ENCODE results near the gene FAIM2. TPM values are rescaled to one million over a fixed set of nuclear protein-coding genes. Genes with fewer than 3 reads are reported as not detected.

Gene FAIM2
- total RNA-seq, 1 donor from 2014 or later = 0.18 TPM

- Mint-ChIP-seq H3K36me3 (ENCODE audit: low read depth, unreplicated experiment) (peaks cover 16% of the 10 kb centered on the region), H3K4me1 (ENCODE audit: low read depth, unreplicated experiment) (peaks cover 18% of the 10 kb centered on the region), H3K27me3 (ENCODE audit: low read depth, unreplicated experiment) (no peaks in the 10 kb centered on the region), H3K9me3 (ENCODE audit: unreplicated experiment) (no peaks in the 10 kb centered on the region), H3K4me3 (ENCODE audit: unreplicated experiment) (no peak overlapping the region), H3K27ac (ENCODE audit: unreplicated experiment) (peak overlapping the region; percentile 20)
- no peak overlapping the region for H3K4me3 ChIP-seq (ENCODE audit: insufficient read depth, low read depth, low read length)
- H3K27me3 ChIP-seq (ENCODE audit: insufficient read depth, low read length) = no peaks in the 10 kb centered on the region
- peaks cover 48% of the 10 kb centered on the region for H3K79me2 ChIP-seq (ENCODE audit: insufficient read depth, low read length)
- FAIRE-seq (no peak), DNase-seq (ENCODE audit: low read depth) (peak; percentile 8)
- no peak overlapping the region for H2AFZ ChIP-seq (ENCODE audit: low read depth, low read length)
- H4K20me1 ChIP-seq (ENCODE audit: insufficient read depth, low read length) = peaks cover 50% of the 10 kb centered on the region
- peaks cover 2% of the 10 kb centered on the region for H3K36me3 ChIP-seq (ENCODE audit: insufficient read depth, low read length)
- no peak overlapping the region for H3K9ac ChIP-seq (ENCODE audit: low read length)
- H3K27ac ChIP-seq (ENCODE audit: low read depth, low read length) = no peak overlapping the region
- H3K9me3 ChIP-seq (ENCODE audit: insufficient read depth, low read depth, low read length) = no peaks in the 10 kb centered on the region
- no peaks in the 10 kb centered on the region for H3K4me1 ChIP-seq (ENCODE audit: insufficient read depth, low read length)
- no peak for TF ChIP-seq EZH2 (IDR thresholded peaks at IDR 0.05; ENCODE audit: insufficient read depth, low read length)
- TF ChIP-seq, protein P1, sequence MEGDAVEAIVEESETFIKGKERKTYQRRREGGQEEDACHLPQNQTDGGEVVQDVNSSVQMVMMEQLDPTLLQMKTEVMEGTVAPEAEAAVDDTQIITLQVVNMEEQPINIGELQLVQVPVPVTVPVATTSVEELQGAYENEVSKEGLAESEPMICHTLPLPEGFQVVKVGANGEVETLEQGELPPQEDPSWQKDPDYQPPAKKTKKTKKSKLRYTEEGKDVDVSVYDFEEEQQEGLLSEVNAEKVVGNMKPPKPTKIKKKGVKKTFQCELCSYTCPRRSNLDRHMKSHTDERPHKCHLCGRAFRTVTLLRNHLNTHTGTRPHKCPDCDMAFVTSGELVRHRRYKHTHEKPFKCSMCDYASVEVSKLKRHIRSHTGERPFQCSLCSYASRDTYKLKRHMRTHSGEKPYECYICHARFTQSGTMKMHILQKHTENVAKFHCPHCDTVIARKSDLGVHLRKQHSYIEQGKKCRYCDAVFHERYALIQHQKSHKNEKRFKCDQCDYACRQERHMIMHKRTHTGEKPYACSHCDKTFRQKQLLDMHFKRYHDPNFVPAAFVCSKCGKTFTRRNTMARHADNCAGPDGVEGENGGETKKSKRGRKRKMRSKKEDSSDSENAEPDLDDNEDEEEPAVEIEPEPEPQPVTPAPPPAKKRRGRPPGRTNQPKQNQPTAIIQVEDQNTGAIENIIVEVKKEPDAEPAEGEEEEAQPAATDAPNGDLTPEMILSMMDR (IDR thresholded peaks at IDR 0.05; ENCODE audit: insufficient read depth, low read depth, low read length) = no peak
- no peak overlapping the region for H3K4me2 ChIP-seq (ENCODE audit: low read length)
These were observed 85.3 kb downstream of the FAIM2 start for GRCh38 chr12:49818241-49818895.

Other genes starting within 250 kb of the FAIM2 start
- 58.4 and 62.9 TPM in 2 replicates for gene FMNL3, start 196.5 kb downstream of the FAIM2 start, total RNA-seq
- 434 and 452 TPM in 2 replicates for gene TMBIM6, start 162.3 kb downstream of the FAIM2 start, total RNA-seq
- gene NCKAP5L, start 75.5 kb downstream of the FAIM2 start, total RNA-seq = 59.5 and 60.4 TPM in 2 replicates
- gene BCDIN3D, start 60.8 kb downstream of the FAIM2 start, total RNA-seq = 3.1 and 3.7 TPM in 2 replicates
- not detected in 2 replicates for gene AQP2, start 46.8 kb upstream of the FAIM2 start, total RNA-seq
- gene AQP5, start 58.0 kb upstream of the FAIM2 start, total RNA-seq = not detected in 2 replicates
- not detected in 2 replicates for gene AQP6, start 69.0 kb upstream of the FAIM2 start, total RNA-seq
- 15.9 and 18.8 TPM in 2 replicates for gene RACGAP1, start 121.6 kb upstream of the FAIM2 start, total RNA-seq
- 8.1 and 8.2 TPM in 2 replicates for gene ASIC1, start 153.7 kb upstream of the FAIM2 start, total RNA-seq
- gene SMARCD1, start 181.4 kb upstream of the FAIM2 start, total RNA-seq = 59.9 and 64.4 TPM in 2 replicates
- gene GPD1, start 200.1 kb upstream of the FAIM2 start, total RNA-seq = 0.29 and 0.59 TPM in 2 replicates
- 49.7 and 59.9 TPM in 2 replicates for gene COX14, start 208.3 kb upstream of the FAIM2 start, total RNA-seq